GM12878 (cell line): ENCODE data around the gene DIABLO. TPM values are rescaled to one million over a fixed set of nuclear protein-coding genes. Genes with fewer than 3 reads are reported as not detected.

ENCODE experiments used
- BMI1 ChIP-seq: fragments of 450-650 bp; IDR thresholded peaks from 2 replicates; pipeline ENCODE4 v1.6.1; 2016; ENCODE audit warnings: mild to moderate bottlenecking, moderate library complexity, borderline replicate concordance
- CBX5 ChIP-seq: sonication (generic); IDR thresholded peaks from 2 replicates; pipeline ENCODE4 v1.6.1; 2016; ENCODE audit warnings: low read depth, moderate library complexity, mild to moderate bottlenecking, inconsistent platforms
- CUX1 ChIP-seq: IDR thresholded peaks from 2 replicates; pipeline ENCODE4 v1.6.1; 2012; ENCODE audit warnings: improper control_type of control experiment, low read depth, low read length; ENCODE audit not compliant: insufficient replicate concordance
- IKZF1 ChIP-seq: fragments of 450-650 bp; conservative IDR thresholded peaks from 2 replicates; pipeline ENCODE4 v1.6.1; 2017; ENCODE audit warnings: antibody characterized with exemption, mild to moderate bottlenecking
- IRF3 ChIP-seq: fragments of 450-650 bp; IDR thresholded peaks from 2 replicates; pipeline ENCODE4 v1.6.1; 2014; ENCODE audit warnings: mild to moderate bottlenecking
- MEF2B ChIP-seq: fragments of 450-650 bp; IDR thresholded peaks from 2 replicates; pipeline ENCODE4 v1.6.1; 2018; ENCODE audit warnings: mild to moderate bottlenecking, moderate library complexity; ENCODE audit not compliant: partially characterized antibody, poor library complexity, severe bottlenecking
- MLLT1 ChIP-seq: fragments of 450-650 bp; IDR thresholded peaks from 2 replicates; pipeline ENCODE4 v1.6.1; 2016; ENCODE audit warnings: mild to moderate bottlenecking
- STAT3 ChIP-seq: IDR thresholded peaks from 2 replicates; pipeline ENCODE4 v1.6.1; 2011; ENCODE audit warnings: low read depth, low read length, improper control_type of control experiment
- TBL1XR1 ChIP-seq: IDR thresholded peaks from 2 replicates; pipeline ENCODE4 v1.6.1; 2012; ENCODE audit warnings: low read depth, low read length, improper control_type of control experiment
- ZNF592 ChIP-seq: fragments of 450-650 bp; IDR thresholded peaks from 2 replicates; pipeline ENCODE4 v1.6.1; 2017; ENCODE audit warnings: mild to moderate bottlenecking, moderate library complexity
- polyA plus RNA-seq, 11 experiments: library from polyadenylated mRNA; depleted of rRNA in 4 of 11; unstranded in 6 of 11; stranded (reverse) in 5 of 11; fragments of >200 nt; fragmentation: Nextera tagmentation in 4 of 11; fragmentation: Illumina TruSeq in 1 of 11; extraction: Ambion mirVana in 4 of 11; extraction: Trizol in 1 of 11; gene quantifications; 1 replicate in 1 of 11; 2 replicates in 10 of 11; pipeline versions ENCODE4 v1.2.1 to v1.2.3, GENCODE V29; 2011 to 2016; ENCODE audit warnings: inconsistent platforms in 2 of 11, missing spikeins in 2 of 11, low read depth in 1 of 11
- total RNA-seq, 4 experiments: library from RNA; depleted of rRNA in 3 of 4; stranded (reverse); fragments of >200 nt in 3 of 4; fragmentation: Illumina TruSeq in 1 of 4; extraction: Trizol in 1 of 4; gene quantifications; 2 replicates each; pipeline versions ENCODE4 v1.2.1 to v1.2.3, GENCODE V29; 2013 to 2021

Gene DIABLO
- total and polyA plus RNA-seq, 10 of the 15 experiments (the other 5 are each of a cell fraction or from before 2014, with no cell fraction given): 18.3 to 69.9 (median 46.2) TPM

- no peak for TF ChIP-seq ZNF592
- TF ChIP-seq IRF3: no peak
- no peak for TF ChIP-seq TBL1XR1
- TF ChIP-seq MEF2B: no peak
- TF ChIP-seq IKZF1: no peak
- TF ChIP-seq CBX5: no peak
- no peak for TF ChIP-seq MLLT1
- no peak for TF ChIP-seq CUX1
- TF ChIP-seq BMI1: no peak
- no peak for TF ChIP-seq STAT3
Measured at GRCh38 chr12:122250047-122250446, 24.2 kb upstream of the DIABLO start (continued).
